ENCODE data around the gene TGFBR3L.

- TF ChIP-seq CTCF (conservative IDR thresholded peaks at IDR 0.05), result no peak
- no peak for TF ChIP-seq ZFX (IDR thresholded peaks at IDR 0.05)
Observed at GRCh38 chr19:7865262-7865911, 49.2 kb upstream of the TGFBR3L start.

All from C4-2B (cell line).